Measurements from ENCODE around the gene TEP1. TPM values are rescaled to one million over a fixed set of nuclear protein-coding genes. Genes with fewer than 3 reads are reported as not detected.

TEP1 gene
- total RNA-seq, 1 donor from 2014 or later = 24.1 TPM

- peaks cover 8% of the 10 kb centered on the region for H3K27me3 ChIP-seq (ENCODE audit: control insufficient read depth, insufficient read depth, low read length)
- no peak for DNase-seq (ENCODE audit: low read depth)
- peak overlapping the region; percentile 16 for H3K4me3 ChIP-seq (ENCODE audit: low read depth, low read length)
- no peaks in the 10 kb centered on the region for H3K36me3 ChIP-seq (ENCODE audit: control insufficient read depth, insufficient read depth, low read length)
- no peak for TF ChIP-seq CTCF (IDR thresholded peaks at IDR 0.05; ENCODE audit: insufficient read depth, low read length, poor library complexity, severe bottlenecking)
These were observed 21.6 kb upstream of the TEP1 start for GRCh38 chr14:20434701-20435581.

GRCh38 chr14:20429801-20430669 is 16.7 kb upstream of the TEP1 start:
- no peak for DNase-seq (ENCODE audit: low read depth)
- Histone ChIP-seq H3K36me3 (ENCODE audit: control insufficient read depth, insufficient read depth, low read length) (no peaks in the 10 kb centered on the region), H3K27me3 (ENCODE audit: control insufficient read depth, insufficient read depth, low read length) (peaks cover 1% of the 10 kb centered on the region), H3K4me3 (ENCODE audit: low read depth, low read length) (no peak overlapping the region)
- no peak for TF ChIP-seq CTCF (IDR thresholded peaks at IDR 0.05; ENCODE audit: insufficient read depth, low read length, poor library complexity, severe bottlenecking)

DNA sequence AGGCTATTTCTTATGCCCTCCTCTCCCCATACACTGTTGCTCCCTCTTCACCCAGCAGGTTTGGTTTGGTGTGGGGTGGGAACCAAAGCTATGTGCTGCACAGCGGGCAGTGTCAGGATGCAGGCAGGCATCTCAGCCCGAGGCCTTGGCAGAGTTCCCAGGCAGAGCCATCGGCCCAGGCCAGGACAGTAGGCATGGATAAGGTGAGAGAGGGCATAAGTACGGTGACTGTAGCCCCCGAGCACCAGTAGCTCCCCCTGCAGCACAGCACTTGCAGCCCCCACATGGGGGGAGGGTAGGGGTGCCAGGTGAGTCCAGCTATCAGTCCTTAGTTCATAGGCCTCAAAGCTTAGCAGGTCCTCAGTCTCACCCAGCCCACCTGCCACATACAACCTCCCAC is 15.5 kb upstream of the TEP1 start:
- no peaks in the 10 kb centered on the region for H3K27me3 ChIP-seq (ENCODE audit: control insufficient read depth, insufficient read depth, low read length)
- no peak for TF ChIP-seq CTCF (IDR thresholded peaks at IDR 0.05; ENCODE audit: insufficient read depth, low read length, poor library complexity, severe bottlenecking)
- H3K4me3 ChIP-seq (ENCODE audit: low read depth, low read length) = no peak overlapping the region
- DNase-seq (ENCODE audit: low read depth) = no peak
- no peaks in the 10 kb centered on the region for H3K36me3 ChIP-seq (ENCODE audit: control insufficient read depth, insufficient read depth, low read length)

DNA sequence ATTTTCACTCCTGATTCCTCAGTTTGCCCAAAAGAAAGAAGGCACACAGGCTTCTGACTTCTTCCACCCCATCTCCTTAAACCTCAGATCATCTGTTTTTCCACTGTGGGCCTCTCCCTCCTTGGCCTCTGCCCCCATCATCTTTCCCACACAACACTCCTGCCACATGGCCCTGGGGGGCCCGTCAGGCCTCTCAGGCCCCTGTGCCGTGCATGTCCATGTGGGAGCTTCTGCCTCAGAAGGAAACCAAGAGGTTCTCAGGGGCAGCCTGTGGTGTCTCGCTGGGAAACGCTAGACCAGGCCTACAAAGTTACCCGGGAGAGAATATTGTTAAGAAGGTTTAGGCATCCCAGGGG is 14.7 kb upstream of the TEP1 start:
- no peaks in the 10 kb centered on the region for H3K27me3 ChIP-seq (ENCODE audit: control insufficient read depth, insufficient read depth, low read length)
- no peak for DNase-seq (ENCODE audit: low read depth)
- no peak for TF ChIP-seq CTCF (IDR thresholded peaks at IDR 0.05; ENCODE audit: insufficient read depth, low read length, poor library complexity, severe bottlenecking)

DNA sequence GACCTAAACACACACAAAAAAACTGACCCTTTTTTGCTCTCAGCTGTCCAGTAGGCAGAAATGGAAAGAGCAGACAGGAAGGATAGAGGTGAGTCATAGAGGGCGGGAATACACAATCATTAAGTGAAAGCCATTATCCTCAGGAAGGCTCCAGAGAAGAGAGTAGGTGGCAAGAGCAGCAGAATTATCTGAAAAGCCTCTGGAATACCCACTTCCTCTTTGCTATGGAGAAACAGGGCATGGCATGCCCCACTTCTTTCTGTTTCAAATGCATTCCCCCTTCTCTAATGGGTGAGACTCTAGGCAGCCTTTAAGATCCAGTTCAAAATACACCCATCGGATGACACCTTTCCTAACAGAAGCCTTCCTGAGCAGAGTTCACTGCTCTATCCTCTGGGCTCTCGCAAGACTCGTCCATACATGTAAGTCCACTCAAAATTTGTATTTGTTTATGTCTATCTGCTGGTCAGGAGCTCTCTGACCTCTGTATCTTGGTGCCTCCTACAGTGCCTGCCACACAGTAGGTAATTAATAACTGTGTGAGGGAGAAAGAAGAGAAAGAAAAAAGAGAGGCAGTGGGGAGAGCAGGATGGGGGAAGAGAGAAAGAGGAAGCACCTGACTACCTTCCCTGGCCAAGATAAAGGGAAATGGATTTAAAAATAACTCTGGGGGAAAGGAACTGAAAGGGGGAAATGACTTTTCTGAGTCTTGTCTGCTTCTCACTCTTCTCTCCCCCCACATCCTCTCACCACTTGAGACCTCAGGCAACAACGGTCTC is 14.1 kb upstream of the TEP1 start:
- TF ChIP-seq CTCF (IDR thresholded peaks at IDR 0.05; ENCODE audit: insufficient read depth, low read length, poor library complexity, severe bottlenecking) = no peak
- Histone ChIP-seq H3K4me3 (ENCODE audit: low read depth, low read length) (no peak overlapping the region), H3K27me3 (ENCODE audit: control insufficient read depth, insufficient read depth, low read length) (no peaks in the 10 kb centered on the region), H3K36me3 (ENCODE audit: control insufficient read depth, insufficient read depth, low read length) (no peaks in the 10 kb centered on the region)
- DNase-seq (ENCODE audit: low read depth) = peak; percentile 26

More for the DNA sequence above, 14.7 kb upstream of the TEP1 start:
- Histone ChIP-seq H3K4me3 (ENCODE audit: low read depth, low read length) (no peak overlapping the region), H3K36me3 (ENCODE audit: control insufficient read depth, insufficient read depth, low read length) (no peaks in the 10 kb centered on the region)

Data from kidney epithelial cell (primary cell).